ENCODE results near the gene ELMOD3. TPM values are rescaled to one million over a fixed set of nuclear protein-coding genes. Genes with fewer than 3 reads are reported as not detected.

The ELMOD3 gene
- total and polyA plus RNA-seq, 9 of the 15 experiments (the other 6 are each of a cell fraction or from before 2014, with no cell fraction given): 2.7 to 18.7 (median 11.6) TPM

DNA sequence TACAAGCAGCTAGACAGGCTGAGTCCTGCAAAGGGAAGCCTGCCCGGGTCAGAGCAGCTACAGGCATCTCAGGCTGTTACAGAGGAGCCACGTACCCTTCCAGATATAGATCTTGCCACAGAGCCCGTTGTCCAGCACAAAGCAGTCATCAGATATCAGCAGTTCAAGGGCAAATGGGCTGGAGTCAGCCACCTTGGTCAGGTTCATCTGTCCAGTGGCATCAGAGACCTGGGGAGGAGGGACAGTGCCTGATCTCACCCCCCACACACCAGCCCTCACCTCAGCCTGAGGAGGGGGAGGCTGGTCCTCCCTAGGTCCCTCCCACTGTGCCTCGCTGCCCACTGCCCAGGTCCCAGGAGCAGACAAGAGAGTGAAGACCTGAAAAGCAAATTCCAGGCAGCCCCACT is 43.4 kb downstream of the ELMOD3 start:
- no peak for DNase-seq (ENCODE audit: extremely low read depth in 1 of 4, low spot score in 3 of 4)
- peaks cover 2% of the 10 kb centered on the region; the same call in 1 of the 3 replicates for H3K36me3 ChIP-seq (ENCODE audit: control insufficient read depth, insufficient read depth, low read length)
- POLR2A ChIA-PET: interaction anchor here (63.9 kb wide), 1 partner anchor 148 kb away, joined by 1576 read pairs; the partner anchor contains the start of gene MAT2A
- CTCF ChIA-PET (ENCODE audit: low intra/inter-chr PET ratio): no interaction called here
- TF ChIP-seq, protein P1, sequence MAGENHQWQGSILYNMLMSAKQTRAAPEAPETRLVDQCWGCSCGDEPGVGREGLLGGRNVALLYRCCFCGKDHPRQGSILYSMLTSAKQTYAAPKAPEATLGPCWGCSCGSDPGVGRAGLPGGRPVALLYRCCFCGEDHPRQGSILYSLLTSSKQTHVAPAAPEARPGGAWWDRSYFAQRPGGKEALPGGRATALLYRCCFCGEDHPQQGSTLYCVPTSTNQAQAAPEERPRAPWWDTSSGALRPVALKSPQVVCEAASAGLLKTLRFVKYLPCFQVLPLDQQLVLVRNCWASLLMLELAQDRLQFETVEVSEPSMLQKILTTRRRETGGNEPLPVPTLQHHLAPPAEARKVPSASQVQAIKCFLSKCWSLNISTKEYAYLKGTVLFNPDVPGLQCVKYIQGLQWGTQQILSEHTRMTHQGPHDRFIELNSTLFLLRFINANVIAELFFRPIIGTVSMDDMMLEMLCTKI (IDR thresholded peaks at IDR 0.05; ENCODE audit: partially characterized antibody): no peak
- TF ChIP-seq HDAC6 (IDR thresholded peaks at IDR 0.05; ENCODE audit: low read depth, low read length) (no peak), SMARCC2 (IDR thresholded peaks at IDR 0.05; ENCODE audit: low read depth) (no peak), PTTG1 (tag; IDR thresholded peaks at IDR 0.05; ENCODE audit: low read depth) (no peak), FOSL1 (tag; conservative IDR thresholded peaks at IDR 0.05) (no peak), ZNF212 (CRISPR knock-in tag; IDR thresholded peaks at IDR 0.05) (no peak), RCOR1 (IDR thresholded peaks at IDR 0.05; ENCODE audit: borderline replicate concordance in 1 of 2, low read depth in 2 of 2, low read length in 2 of 2) (no peak), RB1 (IDR thresholded peaks at IDR 0.05; ENCODE audit: low read depth) (no peak)
- TF ChIP-seq, protein P2, sequence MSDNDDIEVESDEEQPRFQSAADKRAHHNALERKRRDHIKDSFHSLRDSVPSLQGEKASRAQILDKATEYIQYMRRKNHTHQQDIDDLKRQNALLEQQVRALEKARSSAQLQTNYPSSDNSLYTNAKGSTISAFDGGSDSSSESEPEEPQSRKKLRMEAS (CRISPR knock-in tag; IDR thresholded peaks at IDR 0.05): no peak
- TF ChIP-seq, protein P3, sequence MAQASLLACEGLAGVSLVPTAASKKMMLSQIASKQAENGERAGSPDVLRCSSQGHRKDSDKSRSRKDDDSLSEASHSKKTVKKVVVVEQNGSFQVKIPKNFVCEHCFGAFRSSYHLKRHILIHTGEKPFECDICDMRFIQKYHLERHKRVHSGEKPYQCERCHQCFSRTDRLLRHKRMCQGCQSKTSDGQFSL (CRISPR knock-in tag; IDR thresholded peaks at IDR 0.05): no peak
- TF ChIP-seq, protein P3 (tag; IDR thresholded peaks at IDR 0.05): no peak
- TF ChIP-seq, protein P4, sequence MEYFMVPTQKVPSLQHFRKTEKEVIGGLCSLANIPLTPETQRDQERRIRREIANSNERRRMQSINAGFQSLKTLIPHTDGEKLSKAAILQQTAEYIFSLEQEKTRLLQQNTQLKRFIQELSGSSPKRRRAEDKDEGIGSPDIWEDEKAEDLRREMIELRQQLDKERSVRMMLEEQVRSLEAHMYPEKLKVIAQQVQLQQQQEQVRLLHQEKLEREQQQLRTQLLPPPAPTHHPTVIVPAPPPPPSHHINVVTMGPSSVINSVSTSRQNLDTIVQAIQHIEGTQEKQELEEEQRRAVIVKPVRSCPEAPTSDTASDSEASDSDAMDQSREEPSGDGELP (CRISPR knock-in tag; IDR thresholded peaks at IDR 0.05; ENCODE audit: borderline replicate concordance): no peak
- FAIRE-seq: no peak
- in situ Hi-C loops (cut with MboI) (no loop called here), intact Hi-C loops (cut with micrococcal nuclease) (no loop called here)
- no peak for ATAC-seq
- H3K27ac ChIP-seq (ENCODE audit: extremely low read depth, low read depth, low read length): no peak overlapping the region
- no TSS peak for BruUV-seq (replicated peaks)
- no peaks in the 10 kb centered on the region for H3K27me3 ChIP-seq (ENCODE audit: control insufficient read depth in 2 of 2, insufficient read depth in 2 of 2, low read length in 2 of 2)
- H3K9me3 ChIP-seq (replicated peaks; ENCODE audit: control insufficient read depth, insufficient read depth, low read depth, low read length): no peaks in the 10 kb centered on the region
- 38% methylated on average over 4 of the region's 4 CpGs for WGBS (ENCODE audit: insufficient coverage, low coverage, missing lambda C conversion rate)
- H3K4me2 ChIP-seq (ENCODE audit: insufficient read depth, low read length): no peak overlapping the region
- no peaks in the 10 kb centered on the region for H4K20me1 ChIP-seq (replicated peaks; ENCODE audit: control insufficient read depth, insufficient read depth, low read length)
- H3K79me2 ChIP-seq (ENCODE audit: control insufficient read depth, insufficient read depth, low read length): no peaks in the 10 kb centered on the region
- H3K4me1 ChIP-seq (replicated peaks in 1 of 2; ENCODE audit: control insufficient read depth in 2 of 2, insufficient read depth in 2 of 2, low read length in 2 of 2): peaks cover 0 to 7% of the 10 kb centered on the region in 2 experiments; a peak in 1 of 5 replicates
- H3K9me1 ChIP-seq (ENCODE audit: control insufficient read depth, insufficient read depth, low read length): no peaks in the 10 kb centered on the region
- no peak overlapping the region for H3K4me3 ChIP-seq
- no peak overlapping the region for H2AFZ ChIP-seq (ENCODE audit: low read depth, low read length)
- H3K9ac ChIP-seq (ENCODE audit: insufficient read depth in 1 of 2, low read depth in 2 of 2, low read length in 2 of 2): no peak overlapping the region

Data from K562 (cell line).